Smooth muscle cell of the brain vasculature (primary cell): Measurements from ENCODE around the gene SOBP.

Source experiments
- DNase-seq: peaks from one replicate; pipeline ENCODE4 v3.0.0-alpha.2; 2012; ENCODE audit warnings: low read depth, low spot score

Gene SOBP

DNA sequence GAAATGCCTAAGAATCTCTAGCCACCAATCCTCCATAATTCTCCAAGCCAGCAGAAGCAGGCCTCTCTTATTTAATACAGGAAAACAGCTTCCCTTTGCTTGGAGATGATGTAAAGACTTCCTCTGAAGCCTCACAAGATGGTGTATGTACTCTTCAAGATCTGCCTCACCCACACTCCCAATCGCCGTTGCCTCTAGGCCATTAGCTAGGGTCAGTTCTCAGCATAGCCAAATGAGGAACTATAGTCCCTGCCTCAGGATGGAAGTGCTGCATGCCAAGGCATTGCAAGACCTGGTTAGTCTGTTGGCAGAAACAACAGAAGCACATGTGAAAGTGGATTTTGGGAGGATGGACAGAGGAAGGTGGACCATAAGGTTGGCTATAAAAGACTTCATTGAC, 195.1 kb downstream of the SOBP start:
- DNase-seq = no peak

DNA sequence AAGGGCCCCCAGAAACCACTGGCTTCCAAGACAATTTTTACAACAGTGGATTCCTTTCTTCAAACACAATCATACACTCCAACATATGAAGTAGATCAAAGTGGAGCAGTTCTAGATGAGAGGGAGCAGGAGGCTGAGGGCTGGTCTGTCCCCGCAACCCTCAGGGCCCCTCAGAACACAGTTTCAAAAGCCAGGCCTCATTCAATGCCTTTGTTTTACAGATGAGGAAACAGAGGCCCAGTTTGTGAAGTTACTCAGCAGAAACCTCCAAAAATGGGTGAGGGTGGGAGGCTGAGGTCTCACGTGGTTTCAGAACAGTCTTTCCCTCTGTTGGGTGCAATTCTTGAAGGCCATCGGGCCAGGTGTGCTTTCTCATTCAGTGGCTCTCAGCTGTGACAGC, 199.3 kb downstream of the SOBP start:
- no peak for DNase-seq

DNA sequence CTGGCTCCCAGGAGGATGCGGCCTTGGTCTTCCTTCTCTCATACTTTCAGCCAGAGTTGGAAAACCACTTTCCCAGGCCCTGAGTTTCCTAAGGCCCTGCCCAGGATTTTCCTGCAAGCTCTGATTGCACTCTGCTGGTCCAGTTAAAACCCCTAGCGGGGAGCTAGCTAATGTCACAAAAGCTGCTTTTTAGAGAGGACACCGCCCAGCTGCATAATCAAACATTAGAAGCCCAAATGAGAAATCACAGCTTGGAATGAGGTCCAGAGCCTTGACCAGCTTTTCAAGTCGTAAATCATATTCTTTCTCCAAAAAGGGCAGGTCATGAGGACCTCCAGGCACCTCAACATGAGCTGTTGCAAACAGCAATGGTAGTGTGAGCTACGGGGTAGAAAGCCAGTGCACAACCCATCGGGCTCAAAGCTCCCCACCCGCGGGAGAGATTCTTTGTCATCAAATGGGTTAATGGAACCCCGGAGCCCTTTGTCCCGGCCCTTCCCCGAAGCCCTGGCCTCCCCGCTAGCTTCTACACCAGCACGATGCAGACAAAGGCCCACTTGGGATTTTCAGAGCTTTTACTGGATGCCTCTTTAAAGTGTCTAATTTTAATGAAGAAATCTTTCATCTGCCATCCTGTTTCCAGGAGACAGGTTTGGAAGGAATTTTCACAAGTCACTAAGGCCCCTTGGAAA, 200.2 kb downstream of the SOBP start:
- no peak for DNase-seq

DNA sequence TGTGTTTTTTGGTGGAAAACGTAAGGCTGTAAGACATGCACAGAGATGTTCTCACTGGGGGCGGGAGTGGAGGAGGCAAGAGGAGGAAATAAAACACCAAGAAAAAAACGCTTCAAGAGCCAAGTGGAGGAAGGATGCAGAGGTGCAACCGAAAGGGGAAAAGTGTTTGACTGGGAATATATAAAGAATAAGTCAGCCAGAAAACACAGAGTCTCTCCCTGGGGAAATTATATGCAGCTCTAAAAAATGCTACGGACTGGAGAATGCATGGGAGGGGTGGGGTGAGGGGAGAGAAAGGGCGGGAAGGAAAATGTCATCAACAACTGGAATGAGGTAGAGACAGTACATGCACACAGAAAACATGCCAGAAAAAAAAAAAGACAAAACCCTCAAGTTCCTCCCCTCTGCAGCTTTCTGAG, 200.7 kb downstream of the SOBP start:
- DNase-seq = no peak

DNA sequence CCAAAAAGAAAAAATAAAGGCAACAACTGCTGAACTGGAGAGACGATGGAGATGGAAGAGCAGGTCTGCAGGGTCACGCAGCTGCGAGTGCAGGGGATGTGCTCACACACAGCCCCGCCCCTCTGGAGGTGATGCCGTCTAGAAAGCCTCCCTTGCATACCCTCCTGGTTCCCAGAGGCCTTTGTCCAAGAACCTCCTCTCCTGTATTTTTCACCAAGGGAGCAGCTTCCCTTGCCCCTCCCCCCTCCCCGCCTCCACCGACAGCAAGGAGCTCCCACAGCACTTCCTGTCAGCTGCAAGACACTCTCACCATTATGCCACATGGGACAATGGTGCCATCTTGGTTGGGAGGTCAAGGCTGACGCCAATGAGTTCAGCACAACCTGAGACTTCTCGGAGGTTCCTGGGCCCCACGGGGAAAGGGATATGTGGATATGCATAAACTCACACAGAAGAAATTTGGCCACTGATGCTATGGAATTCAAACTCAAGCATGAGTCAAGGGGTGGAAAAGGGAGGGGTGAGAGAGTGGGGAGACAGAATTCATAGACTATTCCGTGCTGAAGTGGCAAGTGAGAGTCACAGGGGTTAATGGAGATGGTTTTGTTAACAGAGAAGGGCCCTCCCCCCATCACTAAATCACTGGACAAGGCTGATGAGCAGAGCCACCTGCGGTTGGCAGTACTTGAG, 201.3 kb downstream of the SOBP start:
- no peak for DNase-seq

DNA sequence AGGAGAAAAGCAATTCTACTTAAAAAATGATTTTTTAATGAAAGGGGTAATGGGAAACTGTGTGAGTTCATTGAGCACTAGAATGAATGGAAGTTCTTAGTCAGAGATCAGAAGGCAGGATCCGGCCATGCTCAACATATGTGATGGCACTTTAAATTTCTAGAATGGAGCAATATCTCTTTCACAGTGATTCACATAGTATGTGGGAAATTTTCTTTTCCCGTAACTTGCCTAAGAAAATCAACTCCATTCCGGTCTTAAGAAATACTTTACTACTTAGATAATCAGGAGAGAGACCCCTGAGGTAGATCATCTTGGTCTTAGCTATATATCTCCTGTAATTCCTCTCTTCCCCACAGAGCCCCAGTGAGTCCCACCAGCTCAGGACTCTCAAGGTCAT, 202.4 kb downstream of the SOBP start:
- DNase-seq = no peak

- DNase-seq = no peak
These were observed 205.3 kb downstream of the SOBP start for GRCh38 chr6:107695061-107695720.

GRCh38 chr6:107697682-107698081, 207.8 kb downstream of the SOBP start:
- DNase-seq = no peak

DNA sequence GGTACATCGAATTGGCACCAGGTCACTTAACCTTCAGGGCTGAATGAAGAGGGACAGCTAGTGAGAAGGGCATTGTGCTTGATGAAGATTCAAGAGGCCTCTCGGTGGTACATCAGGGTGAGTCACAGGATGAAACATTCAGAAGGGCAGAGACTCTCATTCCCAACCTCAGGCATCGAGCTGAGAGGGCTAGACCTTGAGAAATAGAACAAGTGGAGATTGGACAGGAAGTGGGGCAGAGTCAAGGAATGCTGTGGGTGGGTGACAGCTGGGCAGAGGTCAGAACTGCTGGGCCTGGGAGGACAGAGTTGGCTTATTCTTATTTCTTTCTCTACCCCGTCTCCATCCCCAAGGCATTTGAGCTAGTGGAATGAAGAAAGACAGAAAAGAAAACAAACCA, 208.2 kb downstream of the SOBP start:
- no peak for DNase-seq

DNA sequence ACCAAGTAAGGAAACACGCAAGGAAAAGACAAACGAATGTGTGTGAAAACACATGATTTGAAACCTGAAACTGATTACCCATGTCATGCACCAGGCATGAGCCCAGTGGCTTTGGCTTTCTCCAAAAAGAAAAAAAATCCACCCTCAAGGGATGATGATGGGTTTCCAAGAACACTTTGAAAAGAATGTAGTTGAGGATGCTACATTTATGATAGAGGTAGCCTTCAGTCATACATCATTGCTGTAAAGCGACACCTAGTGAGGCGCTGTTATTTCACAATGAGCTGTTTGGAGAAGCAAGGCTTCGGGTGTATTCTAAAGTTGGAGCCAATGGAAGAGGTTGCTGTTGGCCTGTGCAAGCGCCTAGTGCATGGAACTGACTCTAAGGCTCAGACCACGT, 209.3 kb downstream of the SOBP start:
- no peak for DNase-seq

DNA sequence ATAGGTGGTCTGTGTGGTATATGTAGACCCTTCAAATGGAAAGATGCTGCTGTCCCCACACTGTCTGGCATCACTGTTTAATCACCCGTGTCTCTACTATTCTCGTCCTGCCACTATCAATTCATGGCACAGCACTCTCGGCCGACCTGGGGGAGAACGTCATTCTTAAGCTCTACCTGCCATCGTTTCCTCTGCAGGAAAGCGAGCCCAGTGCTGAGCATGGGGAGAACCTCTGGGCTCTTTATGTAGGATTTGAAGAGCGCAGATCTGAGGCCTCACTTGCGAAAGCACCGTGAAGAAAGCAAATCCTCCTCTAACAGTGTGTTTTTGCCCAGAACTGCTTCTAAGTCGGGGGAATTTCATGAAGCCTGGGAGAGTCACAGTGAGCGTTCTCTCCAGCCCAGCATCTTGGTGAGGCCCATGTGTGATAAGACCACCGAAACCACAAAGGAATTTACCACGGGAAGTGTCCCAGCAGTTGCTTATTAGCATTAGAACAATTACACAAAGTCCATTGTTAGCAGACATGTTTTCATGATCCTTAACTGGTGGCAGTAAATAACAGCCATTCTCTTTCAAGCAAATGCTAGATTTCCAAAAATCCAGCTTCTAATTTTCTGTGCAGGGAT, 209.9 kb downstream of the SOBP start:
- no peak for DNase-seq

DNA sequence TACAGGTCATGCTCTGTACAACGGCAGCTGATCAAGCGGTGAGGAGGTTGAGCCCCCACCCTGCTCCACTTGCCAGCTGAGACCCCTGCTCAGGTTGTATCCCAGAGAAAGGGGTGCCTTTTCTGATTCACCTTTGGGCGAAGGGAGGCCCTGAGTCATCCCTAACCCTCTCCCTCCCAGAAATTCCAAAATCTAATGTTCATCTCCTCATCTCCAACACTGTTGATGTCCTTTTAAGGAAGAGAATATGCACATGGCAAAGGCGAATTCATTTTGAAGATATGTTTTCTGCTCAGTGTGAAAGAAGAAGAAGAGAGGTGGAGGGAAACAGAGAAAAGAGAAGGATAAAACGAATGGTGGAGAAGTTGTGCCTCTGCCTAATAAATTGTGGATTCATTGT, 213.7 kb downstream of the SOBP start:
- DNase-seq = no peak

GRCh38 chr6:107704347-107705013, 214.6 kb downstream of the SOBP start:
- DNase-seq = no peak

DNA sequence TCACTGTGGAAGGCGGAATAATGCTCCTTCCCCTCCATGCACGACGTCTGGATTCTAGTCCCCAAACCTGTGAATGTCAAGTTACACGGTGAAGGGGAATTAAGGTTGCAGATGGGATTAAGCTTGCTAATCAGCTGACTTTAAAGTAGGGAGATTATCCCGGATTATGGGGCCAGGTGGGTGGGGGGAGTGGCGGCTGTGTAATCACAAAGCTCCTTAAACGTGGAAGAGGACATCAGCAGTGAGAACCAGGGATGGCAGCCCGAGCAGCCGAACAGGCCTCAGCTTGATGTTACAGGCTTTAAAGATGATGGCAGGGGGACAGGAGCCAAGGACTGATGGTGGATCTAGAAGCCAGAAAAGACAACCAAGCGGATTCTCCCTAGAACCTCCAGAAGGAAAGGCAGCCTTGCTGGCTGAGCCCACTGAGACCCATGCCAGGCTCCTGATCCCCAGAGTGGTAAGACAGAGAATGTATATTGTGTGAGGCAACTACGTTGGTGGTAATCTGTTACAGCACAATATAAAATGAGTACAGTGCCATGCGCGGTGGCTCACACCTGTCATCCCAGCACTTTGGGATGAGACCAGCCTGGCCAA, 216.7 kb downstream of the SOBP start:
- DNase-seq = no peak

DNA sequence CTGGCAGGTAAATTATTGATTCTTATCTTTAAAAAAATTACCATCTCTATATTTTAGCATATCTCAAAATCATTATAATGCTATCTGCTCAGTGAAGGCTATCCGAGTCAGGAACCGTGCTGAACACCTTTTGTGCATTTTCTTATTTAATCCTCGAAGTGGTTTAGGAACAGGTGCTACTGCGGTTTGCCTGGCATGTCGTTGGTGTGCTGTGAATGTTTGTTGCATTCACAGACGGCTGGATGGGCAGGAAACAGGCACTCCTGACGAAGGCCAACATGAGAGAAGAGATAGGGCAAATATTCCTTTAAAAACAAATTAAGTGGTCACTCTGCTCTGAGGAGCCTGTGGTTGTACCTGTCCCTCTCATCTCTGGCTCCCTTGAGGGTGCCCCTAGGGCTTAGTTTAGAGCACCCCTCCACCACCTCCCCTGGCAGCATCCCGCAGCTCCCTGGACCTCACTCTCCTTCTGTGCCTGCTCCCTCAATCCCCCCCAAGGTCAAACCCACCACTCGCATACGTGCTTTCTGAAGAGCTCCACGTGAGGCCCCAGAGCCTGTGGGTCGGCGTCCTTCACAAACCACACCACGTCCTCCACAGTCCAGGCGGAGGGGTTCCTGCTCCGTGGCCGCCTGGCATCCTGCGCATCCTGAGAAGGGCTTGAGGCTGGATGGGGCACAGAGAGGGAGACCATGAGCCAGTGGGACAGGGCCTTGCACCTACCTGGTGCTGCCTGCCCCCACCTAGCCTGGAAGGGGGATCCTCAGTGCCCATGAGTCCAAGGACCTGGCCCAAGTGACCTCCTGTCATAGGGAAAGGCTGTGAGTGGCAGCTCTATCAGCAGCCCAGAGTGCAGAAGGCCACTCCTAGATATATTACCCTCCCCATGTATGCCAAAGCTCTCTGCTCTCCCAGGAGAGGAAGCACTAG, 217.7 kb downstream of the SOBP start:
- DNase-seq = no peak

DNA sequence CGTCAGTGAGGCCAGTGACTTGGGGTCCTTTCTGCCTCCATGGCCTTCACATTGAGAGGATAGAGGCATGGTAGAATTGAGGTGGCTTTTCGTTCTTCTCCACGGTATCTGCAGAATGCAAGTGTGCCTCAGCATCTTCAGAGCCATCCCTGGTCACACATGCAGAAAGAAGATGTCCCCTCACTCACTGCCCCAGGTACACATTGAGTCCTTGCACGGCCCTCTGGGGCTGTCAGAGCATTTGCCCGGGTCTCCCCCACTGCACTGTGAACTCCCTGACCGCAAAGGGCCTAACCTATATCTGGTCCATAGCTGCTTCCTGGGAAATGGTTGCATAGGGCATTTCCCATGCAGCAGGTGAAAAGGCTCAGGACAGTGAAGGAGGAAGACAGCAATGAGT, 218.5 kb downstream of the SOBP start:
- no peak for DNase-seq

DNA sequence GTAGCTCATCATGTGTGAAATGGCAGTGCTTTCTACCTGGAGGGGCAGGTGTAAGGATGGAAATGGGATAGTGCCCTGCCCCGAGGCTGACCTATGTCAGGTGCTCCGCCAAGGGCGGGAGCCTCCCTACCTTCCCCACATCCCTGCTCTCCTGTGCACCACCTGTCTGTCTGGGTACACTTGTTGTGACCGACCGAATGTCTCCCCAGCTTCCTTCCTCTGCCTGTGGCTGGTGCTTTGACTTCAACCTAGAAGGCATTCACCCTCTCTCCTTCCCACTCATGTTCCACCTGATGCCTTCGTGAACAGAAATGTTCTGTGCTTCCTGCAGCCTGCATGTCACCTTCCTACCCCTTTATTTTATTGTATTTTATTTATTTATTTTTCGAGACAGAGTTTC, 219.4 kb downstream of the SOBP start:
- no peak for DNase-seq
